ENCODE results near the gene DSC1.

DNA sequence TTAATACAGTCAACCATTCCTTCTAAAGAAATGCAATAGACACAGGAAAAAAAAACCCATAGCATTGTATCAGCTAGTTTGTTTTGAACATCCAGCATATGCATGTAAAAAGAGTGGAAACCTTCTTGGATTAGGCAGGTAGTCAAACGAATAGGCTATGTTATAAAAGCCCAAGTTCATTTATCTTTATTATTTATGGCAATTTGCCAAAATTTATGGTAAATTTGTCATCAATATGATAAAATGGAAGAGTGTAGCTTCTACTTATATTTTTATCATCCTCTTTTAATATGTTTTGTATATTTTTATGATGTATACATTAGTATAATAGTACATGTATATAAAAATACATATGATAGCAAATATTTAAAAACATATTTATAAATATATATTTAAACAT lies 23.9 kb downstream of the DSC1 start:
- TF ChIP-seq CTCF (IDR thresholded peaks at IDR 0.05) (no peak), POLR2AphosphoS5 (IDR thresholded peaks at IDR 0.05) (no peak)

All from prostate gland (tissue), 2 donors.